GM23338 (cell line): ENCODE data around the gene EPB41L4A.

Source experiments
- CREB1 ChIP-seq: fragments of 250-450 bp; sonication (Bioruptor Pico); IDR thresholded peaks from 2 replicates; pipeline ENCODE4 v1.5.0; 2020; ENCODE audit warnings: low read depth, mild to moderate bottlenecking, moderate library complexity
- CTCF ChIP-seq, 2 experiments: fragments of 200-600 bp in 1 of 2; sonication (generic) in 1 of 2; conservative IDR thresholded peaks; 2 replicates each; pipeline versions ENCODE4 v1.5.1 to v1.6.1; 2016 to 2017; ENCODE audit warnings: antibody characterized with exemption in 2 of 2, low read depth in 2 of 2, mild to moderate bottlenecking in 2 of 2, moderate library complexity in 1 of 2
- ETS1 ChIP-seq: IDR thresholded peaks from 2 replicates; pipeline ENCODE4 v1.6.1; 2016; ENCODE audit warnings: antibody characterized with exemption
- EZH2 ChIP-seq: fragments of 200-600 bp; sonication (generic); IDR thresholded peaks from one replicate; pipeline ENCODE4 v1.8.0; 2017; ENCODE audit warnings: antibody characterized with exemption, mild to moderate bottlenecking, low read depth; ENCODE audit not compliant: unreplicated experiment
- JUNB ChIP-seq: IDR thresholded peaks from one replicate; pipeline ENCODE4 v1.6.1; 2016; ENCODE audit warnings: antibody characterized with exemption; ENCODE audit not compliant: unreplicated experiment
- POLR2AphosphoS5 ChIP-seq: IDR thresholded peaks from 2 replicates; pipeline ENCODE4 v1.6.1; 2016; ENCODE audit warnings: antibody characterized with exemption, low read depth
- REST ChIP-seq: IDR thresholded peaks from one replicate; pipeline ENCODE4 v1.6.1; 2018; ENCODE audit warnings: antibody characterized with exemption; ENCODE audit not compliant: unreplicated experiment
- ZNF331 ChIP-seq: fragments of 250-450 bp; sonication (Bioruptor Pico); IDR thresholded peaks from 2 replicates; pipeline ENCODE4 v1.5.0; 2020; ENCODE audit warnings: low read depth, mild to moderate bottlenecking, moderate library complexity

GRCh38 chr5:112467485-112467884, 48.4 kb upstream of the EPB41L4A start:
- TF ChIP-seq CTCF (conservative IDR thresholded peaks at IDR 0.05; ENCODE audit: low read depth in 2 of 2) (no peak), ZNF331 (CRISPR knock-in tag) (no peak), EZH2 (no peak), REST (no peak), CREB1 (CRISPR knock-in tag) (no peak), POLR2AphosphoS5 (no peak), ETS1 (no peak), JUNB (no peak)
